Stomach (tissue), 4 donors: Measurements from ENCODE around the gene FAM228A.

Experiments
- CTCF ChIP-seq, 7 experiments: fragments of 450-650 bp in 4 of 7; fragments of 200-600 bp in 3 of 7; sonication (generic) in 3 of 7; IDR thresholded peaks; one replicate each; pipeline ENCODE4 v1.5.1; 2016 to 2019; ENCODE audit warnings: antibody characterized with exemption in 7 of 7, control low read depth in 2 of 7, mild to moderate bottlenecking in 1 of 7
- POLR2A ChIP-seq, 4 donors: fragments of 450-650 bp; IDR thresholded peaks; one replicate each; pipeline ENCODE4 v1.6.1; 2016; ENCODE audit warnings: antibody characterized with exemption in 4 of 4, control low read depth in 2 of 4, mild to moderate bottlenecking in 1 of 4, moderate library complexity in 1 of 4
- POLR2AphosphoS5 ChIP-seq, 3 donors: sonication (generic); formaldehyde crosslinking; IDR thresholded peaks; one replicate each; pipeline ENCODE4 v1.6.1; 2016; ENCODE audit warnings: antibody characterized with exemption in 3 of 3

DNA sequence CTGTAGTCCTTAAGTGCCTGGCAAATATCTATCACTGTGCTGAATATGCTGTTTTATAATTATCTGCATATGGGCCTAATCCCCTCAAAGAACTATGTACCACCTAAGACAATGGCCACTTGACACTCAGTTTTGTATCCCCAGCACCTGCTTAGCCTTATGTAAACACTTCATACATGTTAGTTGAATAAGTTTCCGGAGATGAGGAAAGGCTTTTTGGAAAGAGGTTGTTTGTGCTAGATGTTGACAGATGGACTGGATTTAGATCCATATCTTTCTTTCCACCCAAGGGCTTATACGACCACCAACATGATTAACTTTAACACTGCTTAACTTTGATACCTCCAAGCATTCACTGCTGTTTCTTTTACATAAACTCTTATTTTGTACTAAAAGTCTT is 63.3 kb downstream of the FAM228A start:
- TF ChIP-seq CTCF (IDR thresholded peaks at IDR 0.05) (no peak), POLR2A (IDR thresholded peaks at IDR 0.05) (no peak), POLR2AphosphoS5 (IDR thresholded peaks at IDR 0.05) (no peak)
